GM12875 (cell line): ENCODE results near the gene TPMT.

ENCODE experiments used
- H3K4me3 ChIP-seq: one replicate; pipeline ENCODE4 v1.5.1; 2011; ENCODE audit warnings: low read depth, low read length, control low read depth
- CTCF ChIP-seq: IDR thresholded peaks from 2 replicates; pipeline ENCODE4 v1.5.1; 2011; ENCODE audit warnings: low read depth, mild to moderate bottlenecking, control low read depth, inconsistent platforms, low read length, moderate library complexity, borderline replicate concordance; ENCODE audit not compliant: insufficient read depth

The TPMT gene

GRCh38 chr6:18132346-18132745 is 22.5 kb downstream of the TPMT start:
- TF ChIP-seq CTCF: no peak
- H3K4me3 ChIP-seq: no peak overlapping the region

GRCh38 chr6:18126121-18126520 is 28.8 kb downstream of the TPMT start:
- H3K4me3 ChIP-seq: no peak overlapping the region
- TF ChIP-seq CTCF: no peak

GRCh38 chr6:18122128-18123093 is 32.5 kb downstream of the TPMT start, which contains the start of gene NHLRC1:
Gene NHLRC1, minus strand, starts transcription at chr6:18122677. Its CDS starts 71 bp downstream, at chr6:18122606.
- TF ChIP-seq CTCF: peak; percentile 89
- peak within 1 kb of the TSS; percentile 40 for H3K4me3 ChIP-seq

- no peak overlapping the region for H3K4me3 ChIP-seq
- peak; percentile 70 for TF ChIP-seq CTCF
Measured at GRCh38 chr6:18121580-18122127, 33.2 kb downstream of the TPMT start.

- no peak overlapping the region for H3K4me3 ChIP-seq
- TF ChIP-seq CTCF: no peak
Measured at GRCh38 chr6:18119236-18119635, 35.6 kb downstream of the TPMT start.

- no peak overlapping the region for H3K4me3 ChIP-seq
- no peak for TF ChIP-seq CTCF
Measured at GRCh38 chr6:18118330-18118729, 36.5 kb downstream of the TPMT start.
